CD4-positive, alpha-beta T cell treated with Interleukin-10 for 1 hour (primary cell): ENCODE results near the gene SLC47A2.
"Not testable (repeated sequence)": the region's sequence is repeated elsewhere in the genome, so short reads cannot be mapped to it uniquely, and the experiment has no call there.

Experiments
- DNase-seq: peaks from one replicate; pipeline ENCODE4 v3.0.0-alpha.2; 2020

Gene SLC47A2

GRCh38 chr17:19716108-19717030 lies at the start of gene SLC47A2:
TSS of gene SLC47A2 (minus strand) at chr17:19716584. CDS start at chr17:19716555, 29 bp downstream.
- DNase-seq: no peak

GRCh38 chr17:19766016-19766415 lies 49.6 kb upstream of the SLC47A2 start:
- no peak for DNase-seq

GRCh38 chr17:19763991-19764390 lies 47.6 kb upstream of the SLC47A2 start:
- DNase-seq: not testable (repeated sequence)

GRCh38 chr17:19763416-19763815 lies 47.0 kb upstream of the SLC47A2 start:
- DNase-seq: no peak

- DNase-seq: peak; percentile 66
Measured at GRCh38 chr17:19762515-19762961, 46.2 kb upstream of the SLC47A2 start.

- DNase-seq: no peak
Measured at GRCh38 chr17:19760746-19761145, 44.4 kb upstream of the SLC47A2 start.

- no peak for DNase-seq
Measured at GRCh38 chr17:19759568-19760549, 43.5 kb upstream of the SLC47A2 start.

- DNase-seq: no peak
Measured at GRCh38 chr17:19757536-19758180, 41.3 kb upstream of the SLC47A2 start.

- no peak for DNase-seq
Measured at GRCh38 chr17:19756546-19756945, 40.2 kb upstream of the SLC47A2 start.

- DNase-seq: no peak
Measured at GRCh38 chr17:19755821-19756510, 39.6 kb upstream of the SLC47A2 start.

GRCh38 chr17:19755392-19755791 lies 39.0 kb upstream of the SLC47A2 start:
- no peak for DNase-seq

- DNase-seq: no peak
Measured at GRCh38 chr17:19753661-19754463, 37.5 kb upstream of the SLC47A2 start.

- no peak for DNase-seq
Measured at GRCh38 chr17:19753051-19753509, 36.7 kb upstream of the SLC47A2 start.

- DNase-seq: no peak
Measured at GRCh38 chr17:19752216-19753050, 36.0 kb upstream of the SLC47A2 start.

GRCh38 chr17:19750835-19751234 lies 34.5 kb upstream of the SLC47A2 start:
- no peak for DNase-seq

GRCh38 chr17:19750020-19750572 lies 33.7 kb upstream of the SLC47A2 start:
- DNase-seq: no peak

- DNase-seq: no peak
Measured at GRCh38 chr17:19748807-19749193, 32.4 kb upstream of the SLC47A2 start.

GRCh38 chr17:19747829-19748806 lies 31.7 kb upstream of the SLC47A2 start, which contains the start of gene ALDH3A1:
TSS of gene ALDH3A1 (minus strand) at chr17:19748298. CDS start at chr17:19745129, 3,169 bp downstream.
- no peak for DNase-seq
